Measurements from ENCODE around the gene L3MBTL4. TPM values are rescaled to one million over a fixed set of nuclear protein-coding genes. Genes with fewer than 3 reads are reported as not detected.
"Not testable (repeated sequence)": the region's sequence is repeated elsewhere in the genome, so short reads cannot be mapped to it uniquely, and the experiment has no call there.

The L3MBTL4 gene
- total RNA-seq, 4 donors from 2014 or later = 0.40 to 3.8 (median 0.76) TPM

DNA sequence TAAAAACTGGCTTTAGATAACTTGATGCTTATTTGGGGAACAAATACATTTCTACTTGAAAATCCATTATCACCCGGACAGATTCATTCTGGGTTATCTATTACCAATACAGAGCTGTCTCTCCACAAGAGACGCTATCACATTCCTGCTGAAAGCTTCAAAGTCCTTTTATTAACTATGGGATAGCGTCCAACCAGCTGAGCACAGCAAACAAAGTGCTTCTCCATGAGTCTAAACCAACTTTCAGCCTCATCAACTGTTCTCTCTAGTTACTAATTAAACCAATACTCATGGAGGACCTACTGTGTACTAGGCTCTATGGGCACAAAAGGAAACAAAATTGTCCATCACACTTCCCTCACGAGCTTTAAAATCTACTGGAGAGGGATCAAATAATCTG lies 132.8 kb downstream of the L3MBTL4 start:
- Histone ChIP-seq H3K36me3 (no peaks in the 10 kb centered on the region), H3K9me3 (no peaks in the 10 kb centered on the region), H3K4me1 (no peaks in the 10 kb centered on the region), H3K27ac (no peak overlapping the region), H3K4me3 (no peak overlapping the region), H3K27me3 (no peaks in the 10 kb centered on the region)
- intact Hi-C loops (cut with DNase I; ENCODE audit: low total_unique reads) = no loop called here
- TF ChIP-seq, protein P1, sequence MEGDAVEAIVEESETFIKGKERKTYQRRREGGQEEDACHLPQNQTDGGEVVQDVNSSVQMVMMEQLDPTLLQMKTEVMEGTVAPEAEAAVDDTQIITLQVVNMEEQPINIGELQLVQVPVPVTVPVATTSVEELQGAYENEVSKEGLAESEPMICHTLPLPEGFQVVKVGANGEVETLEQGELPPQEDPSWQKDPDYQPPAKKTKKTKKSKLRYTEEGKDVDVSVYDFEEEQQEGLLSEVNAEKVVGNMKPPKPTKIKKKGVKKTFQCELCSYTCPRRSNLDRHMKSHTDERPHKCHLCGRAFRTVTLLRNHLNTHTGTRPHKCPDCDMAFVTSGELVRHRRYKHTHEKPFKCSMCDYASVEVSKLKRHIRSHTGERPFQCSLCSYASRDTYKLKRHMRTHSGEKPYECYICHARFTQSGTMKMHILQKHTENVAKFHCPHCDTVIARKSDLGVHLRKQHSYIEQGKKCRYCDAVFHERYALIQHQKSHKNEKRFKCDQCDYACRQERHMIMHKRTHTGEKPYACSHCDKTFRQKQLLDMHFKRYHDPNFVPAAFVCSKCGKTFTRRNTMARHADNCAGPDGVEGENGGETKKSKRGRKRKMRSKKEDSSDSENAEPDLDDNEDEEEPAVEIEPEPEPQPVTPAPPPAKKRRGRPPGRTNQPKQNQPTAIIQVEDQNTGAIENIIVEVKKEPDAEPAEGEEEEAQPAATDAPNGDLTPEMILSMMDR (IDR thresholded peaks at IDR 0.05 in 4 of 5, conservative IDR thresholded peaks at IDR 0.05 in 1 of 5) = no peak
- TF ChIP-seq POLR2A (IDR thresholded peaks at IDR 0.05) = no peak
- in situ Hi-C loops (cut with MboI; ENCODE audit: low sequenced_read_pairs in 4 of 4) = no loop called here
- ATAC-seq (no peak), DNase-seq (no peak)

DNA sequence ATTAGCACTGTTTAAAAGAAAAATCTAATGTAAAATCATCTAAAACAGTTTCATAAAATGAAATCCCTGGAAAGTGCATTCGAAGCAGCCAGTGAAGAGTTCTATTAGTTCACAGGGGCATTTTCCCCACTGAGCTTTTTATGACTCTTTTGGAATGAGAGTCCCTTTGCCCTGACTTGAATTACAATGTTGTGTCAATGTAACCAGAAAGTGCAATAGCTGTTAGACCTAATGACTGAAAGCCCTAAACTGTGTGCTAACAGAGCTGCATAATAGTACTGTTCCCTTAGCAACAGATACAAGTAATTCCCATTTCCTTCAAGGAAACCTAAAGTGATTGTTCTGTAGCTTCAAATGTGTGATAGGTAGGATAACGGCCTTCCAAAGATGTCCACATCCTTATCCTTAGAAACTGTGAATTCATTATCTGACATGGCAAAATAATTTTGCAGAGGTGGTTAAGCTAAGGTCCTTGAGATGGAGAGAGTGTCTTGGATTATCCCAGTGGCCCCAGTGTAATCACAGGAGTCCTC lies 134.4 kb downstream of the L3MBTL4 start:
- TF ChIP-seq POLR2A (IDR thresholded peaks at IDR 0.05) = no peak
- TF ChIP-seq, protein P1 (IDR thresholded peaks at IDR 0.05 in 4 of 5, conservative IDR thresholded peaks at IDR 0.05 in 1 of 5) = no peak
- DNase-seq (no peak), ATAC-seq (no peak)
- H3K27me3 ChIP-seq = no peaks in the 10 kb centered on the region
- no peak overlapping the region for H3K4me3 ChIP-seq
- no peak overlapping the region for H3K27ac ChIP-seq
- no peaks in the 10 kb centered on the region for H3K9me3 ChIP-seq
- H3K36me3 ChIP-seq = no peaks in the 10 kb centered on the region
- in situ Hi-C loops (cut with MboI; ENCODE audit: low sequenced_read_pairs in 4 of 4) = no loop called here
- intact Hi-C loops (cut with DNase I; ENCODE audit: low total_unique reads) = no loop called here
- H3K4me1 ChIP-seq = no peaks in the 10 kb centered on the region

DNA sequence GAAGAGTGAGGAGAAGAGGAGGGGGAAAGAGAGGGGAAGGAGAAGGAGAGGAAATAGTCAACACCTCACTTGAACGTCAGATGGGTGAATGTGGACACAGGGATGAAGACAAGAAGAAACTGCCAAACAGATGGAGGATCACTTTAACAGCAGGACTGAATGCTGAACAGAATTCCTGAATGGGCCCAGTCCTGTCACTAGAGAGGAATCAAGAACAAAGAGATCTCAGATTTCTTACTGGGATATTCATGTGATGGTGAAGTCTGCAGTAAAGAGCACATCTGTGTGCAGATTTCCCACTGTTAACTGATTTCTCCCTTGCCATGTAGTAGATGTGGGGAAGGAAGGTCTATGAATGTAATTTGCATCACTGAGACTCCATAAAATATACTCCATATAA lies 135.4 kb downstream of the L3MBTL4 start:
- in situ Hi-C loops (cut with MboI; ENCODE audit: low sequenced_read_pairs in 4 of 4) (no loop called here), intact Hi-C loops (cut with DNase I; ENCODE audit: low total_unique reads) (no loop called here)
- Histone ChIP-seq H3K9me3 (no peaks in the 10 kb centered on the region), H3K36me3 (no peaks in the 10 kb centered on the region), H3K4me3 (no peak overlapping the region), H3K4me1 (no peaks in the 10 kb centered on the region), H3K27ac (no peak overlapping the region), H3K27me3 (no peaks in the 10 kb centered on the region)
- no peak for DNase-seq
- TF ChIP-seq, protein P1 (IDR thresholded peaks at IDR 0.05 in 4 of 5, conservative IDR thresholded peaks at IDR 0.05 in 1 of 5) = no peak
- no peak for TF ChIP-seq POLR2A (IDR thresholded peaks at IDR 0.05)
- ATAC-seq = no peak

DNA sequence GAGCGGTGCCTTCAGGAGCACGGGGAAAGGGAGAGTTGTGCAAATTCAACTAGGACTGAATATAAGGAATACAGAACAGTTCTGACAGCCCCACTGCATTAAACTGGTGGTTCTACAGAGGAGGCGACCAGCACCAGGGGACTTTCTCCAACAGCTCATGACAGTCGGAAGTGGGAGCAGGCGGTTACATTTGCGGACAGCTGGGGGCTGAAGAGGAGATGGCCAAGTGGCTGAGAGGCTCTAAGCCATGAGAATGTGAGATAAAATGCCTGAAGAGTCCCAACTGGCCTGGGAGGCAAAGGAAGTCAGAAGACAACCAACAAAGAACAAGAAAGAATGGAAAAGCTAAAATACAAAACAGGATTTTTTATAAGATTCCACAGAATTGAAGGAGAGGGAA lies 141.3 kb downstream of the L3MBTL4 start:
- intact Hi-C loops (cut with DNase I; ENCODE audit: low total_unique reads) = no loop called here
- ATAC-seq = no peak
- in situ Hi-C loops (cut with MboI; ENCODE audit: low sequenced_read_pairs in 4 of 4) = loop anchor here in 1 of 4 donors (25.0 kb wide), 1 partner anchor 114 kb away; no protein-coding TSS in a partner anchor

DNA sequence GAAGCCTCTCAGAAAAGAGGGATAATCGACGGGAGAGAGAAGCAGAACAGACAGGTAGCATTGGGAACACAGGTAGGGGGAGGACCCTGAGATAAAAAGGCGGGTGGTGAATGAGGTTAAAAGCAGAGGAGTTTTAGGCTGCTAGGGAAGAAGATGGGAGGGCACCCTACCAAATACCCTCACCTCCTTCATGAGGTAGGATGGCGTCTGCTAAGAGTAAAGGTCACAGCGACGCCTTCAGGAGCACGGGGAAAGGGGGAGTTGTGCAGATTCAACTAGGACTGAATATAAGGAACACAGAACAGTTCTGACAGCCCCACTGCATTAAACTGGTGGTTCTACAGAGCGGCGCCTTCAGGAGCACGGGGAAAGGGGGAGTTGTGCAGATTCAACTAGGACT lies 142.6 kb downstream of the L3MBTL4 start:
- DNase-seq; H3K27me3 ChIP-seq; H3K4me3 ChIP-seq; H3K27ac ChIP-seq; H3K4me1 ChIP-seq; H3K36me3 ChIP-seq; H3K9me3 ChIP-seq; intact Hi-C loops (cut with DNase I; ENCODE audit: low total_unique reads); ATAC-seq: not testable (repeated sequence)
- in situ Hi-C loops (cut with MboI; ENCODE audit: low sequenced_read_pairs in 4 of 4) = loop anchor here in 1 of 4 donors (25.0 kb wide), 1 partner anchor 115 kb away; no protein-coding TSS in a partner anchor

More for the DNA sequence above, 141.3 kb downstream of the L3MBTL4 start:
- H3K9me3 ChIP-seq = no peaks in the 10 kb centered on the region
- no peaks in the 10 kb centered on the region for H3K36me3 ChIP-seq
- no peaks in the 10 kb centered on the region for H3K4me1 ChIP-seq
- no peak overlapping the region for H3K27ac ChIP-seq
- TF ChIP-seq, protein P1 (IDR thresholded peaks at IDR 0.05 in 4 of 5, conservative IDR thresholded peaks at IDR 0.05 in 1 of 5) = no peak
- no peak for TF ChIP-seq POLR2A (IDR thresholded peaks at IDR 0.05)
- H3K4me3 ChIP-seq = no peak overlapping the region
- no peak for DNase-seq
- no peaks in the 10 kb centered on the region for H3K27me3 ChIP-seq

All from gastrocnemius medialis (tissue), 4 donors.